ENCODE measurements around the gene C9orf85. TPM values are rescaled to one million over a fixed set of nuclear protein-coding genes. Genes with fewer than 3 reads are reported as not detected.

The C9orf85 gene
- polyA plus RNA-seq, 1 donor from 2014 or later: 20.3 TPM

DNA sequence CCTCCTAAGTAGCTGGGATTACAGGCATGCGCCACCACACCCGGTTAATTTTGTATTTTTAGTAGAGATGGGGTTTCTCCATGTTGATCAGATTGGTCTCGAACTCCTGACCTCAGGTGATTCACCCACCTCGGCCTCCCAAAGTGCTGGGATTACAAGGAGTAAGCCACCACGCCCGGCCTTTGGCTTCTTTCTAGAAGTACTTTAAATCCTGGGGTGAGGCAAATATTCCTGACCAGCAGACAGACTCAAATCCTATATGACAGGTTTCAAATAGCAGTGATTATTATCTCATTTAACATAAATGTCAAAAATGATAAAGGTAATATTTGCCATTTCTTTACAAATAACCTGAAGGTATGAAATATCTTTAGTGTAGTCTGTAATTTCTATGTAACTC, 36.1 kb upstream of the C9orf85 start:
- no peak overlapping the region for H3K9ac ChIP-seq (ENCODE audit: low read length)
- peaks cover 4% of the 10 kb centered on the region for H3K36me3 ChIP-seq (ENCODE audit: insufficient read depth, low read length)
- H3K79me2 ChIP-seq (replicated peaks; ENCODE audit: insufficient read depth, low read length): peaks cover 71% of the 10 kb centered on the region
- H3F3A ChIP-seq (ENCODE audit: insufficient read depth, low read length, poor library complexity, severe bottlenecking): no peaks in the 10 kb centered on the region
- no peak overlapping the region for H3K4me3 ChIP-seq (ENCODE audit: low read length)
- H3K9me2 ChIP-seq (ENCODE audit: insufficient read depth, low read length): no peaks in the 10 kb centered on the region
- TF ChIP-seq, protein P1, sequence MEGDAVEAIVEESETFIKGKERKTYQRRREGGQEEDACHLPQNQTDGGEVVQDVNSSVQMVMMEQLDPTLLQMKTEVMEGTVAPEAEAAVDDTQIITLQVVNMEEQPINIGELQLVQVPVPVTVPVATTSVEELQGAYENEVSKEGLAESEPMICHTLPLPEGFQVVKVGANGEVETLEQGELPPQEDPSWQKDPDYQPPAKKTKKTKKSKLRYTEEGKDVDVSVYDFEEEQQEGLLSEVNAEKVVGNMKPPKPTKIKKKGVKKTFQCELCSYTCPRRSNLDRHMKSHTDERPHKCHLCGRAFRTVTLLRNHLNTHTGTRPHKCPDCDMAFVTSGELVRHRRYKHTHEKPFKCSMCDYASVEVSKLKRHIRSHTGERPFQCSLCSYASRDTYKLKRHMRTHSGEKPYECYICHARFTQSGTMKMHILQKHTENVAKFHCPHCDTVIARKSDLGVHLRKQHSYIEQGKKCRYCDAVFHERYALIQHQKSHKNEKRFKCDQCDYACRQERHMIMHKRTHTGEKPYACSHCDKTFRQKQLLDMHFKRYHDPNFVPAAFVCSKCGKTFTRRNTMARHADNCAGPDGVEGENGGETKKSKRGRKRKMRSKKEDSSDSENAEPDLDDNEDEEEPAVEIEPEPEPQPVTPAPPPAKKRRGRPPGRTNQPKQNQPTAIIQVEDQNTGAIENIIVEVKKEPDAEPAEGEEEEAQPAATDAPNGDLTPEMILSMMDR (IDR thresholded peaks at IDR 0.05; ENCODE audit: poor library complexity, severe bottlenecking): no peak
- TF ChIP-seq EP300 (conservative IDR thresholded peaks at IDR 0.05; ENCODE audit: poor library complexity, severe bottlenecking): no peak
- TF ChIP-seq, protein P2, sequence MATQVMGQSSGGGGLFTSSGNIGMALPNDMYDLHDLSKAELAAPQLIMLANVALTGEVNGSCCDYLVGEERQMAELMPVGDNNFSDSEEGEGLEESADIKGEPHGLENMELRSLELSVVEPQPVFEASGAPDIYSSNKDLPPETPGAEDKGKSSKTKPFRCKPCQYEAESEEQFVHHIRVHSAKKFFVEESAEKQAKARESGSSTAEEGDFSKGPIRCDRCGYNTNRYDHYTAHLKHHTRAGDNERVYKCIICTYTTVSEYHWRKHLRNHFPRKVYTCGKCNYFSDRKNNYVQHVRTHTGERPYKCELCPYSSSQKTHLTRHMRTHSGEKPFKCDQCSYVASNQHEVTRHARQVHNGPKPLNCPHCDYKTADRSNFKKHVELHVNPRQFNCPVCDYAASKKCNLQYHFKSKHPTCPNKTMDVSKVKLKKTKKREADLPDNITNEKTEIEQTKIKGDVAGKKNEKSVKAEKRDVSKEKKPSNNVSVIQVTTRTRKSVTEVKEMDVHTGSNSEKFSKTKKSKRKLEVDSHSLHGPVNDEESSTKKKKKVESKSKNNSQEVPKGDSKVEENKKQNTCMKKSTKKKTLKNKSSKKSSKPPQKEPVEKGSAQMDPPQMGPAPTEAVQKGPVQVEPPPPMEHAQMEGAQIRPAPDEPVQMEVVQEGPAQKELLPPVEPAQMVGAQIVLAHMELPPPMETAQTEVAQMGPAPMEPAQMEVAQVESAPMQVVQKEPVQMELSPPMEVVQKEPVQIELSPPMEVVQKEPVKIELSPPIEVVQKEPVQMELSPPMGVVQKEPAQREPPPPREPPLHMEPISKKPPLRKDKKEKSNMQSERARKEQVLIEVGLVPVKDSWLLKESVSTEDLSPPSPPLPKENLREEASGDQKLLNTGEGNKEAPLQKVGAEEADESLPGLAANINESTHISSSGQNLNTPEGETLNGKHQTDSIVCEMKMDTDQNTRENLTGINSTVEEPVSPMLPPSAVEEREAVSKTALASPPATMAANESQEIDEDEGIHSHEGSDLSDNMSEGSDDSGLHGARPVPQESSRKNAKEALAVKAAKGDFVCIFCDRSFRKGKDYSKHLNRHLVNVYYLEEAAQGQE (IDR thresholded peaks at IDR 0.05; ENCODE audit: borderline replicate concordance): no peak
- no peak overlapping the region for H2AFZ ChIP-seq (ENCODE audit: low read depth, low read length)
- H3K27ac ChIP-seq (ENCODE audit: low read length): no peak overlapping the region
- no peak overlapping the region for H3K4me2 ChIP-seq (ENCODE audit: low read length)
- no peaks in the 10 kb centered on the region for H3K27me3 ChIP-seq (ENCODE audit: insufficient read depth, low read depth, low read length)
- H3K9me3 ChIP-seq (ENCODE audit: low read length): no peaks in the 10 kb centered on the region
- H4K20me1 ChIP-seq (ENCODE audit: insufficient read depth): no peaks in the 10 kb centered on the region

DNA sequence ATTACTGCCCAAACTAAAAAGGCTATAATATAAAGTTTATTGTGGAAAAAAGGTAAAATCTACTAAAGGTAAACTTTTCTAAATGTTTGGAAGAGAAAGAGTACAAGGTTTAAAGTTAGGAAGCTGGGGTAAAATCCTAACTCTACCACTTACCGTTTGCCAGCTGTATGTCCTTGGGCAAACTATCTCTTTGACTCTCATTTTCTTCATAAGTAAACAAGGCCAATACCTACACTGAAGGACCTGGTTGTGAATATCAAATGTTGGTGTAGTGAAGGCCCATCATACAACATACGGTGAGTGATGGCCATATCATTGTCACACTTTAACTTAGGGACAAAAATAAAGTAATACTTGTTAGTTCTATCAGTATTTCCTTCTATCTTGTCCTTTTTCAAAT, 35.3 kb upstream of the C9orf85 start:
- no peaks in the 10 kb centered on the region for H3K9me3 ChIP-seq (ENCODE audit: low read length)
- H3K4me3 ChIP-seq (ENCODE audit: low read length): no peak overlapping the region
- H4K20me1 ChIP-seq (ENCODE audit: insufficient read depth): no peaks in the 10 kb centered on the region
- peaks cover 71% of the 10 kb centered on the region for H3K79me2 ChIP-seq (replicated peaks; ENCODE audit: insufficient read depth, low read length)
- TF ChIP-seq TAF1 (IDR thresholded peaks at IDR 0.05; ENCODE audit: low read depth): no peak
- TF ChIP-seq, protein P1 (IDR thresholded peaks at IDR 0.05; ENCODE audit: poor library complexity, severe bottlenecking): no peak
- no peak for TF ChIP-seq EP300 (conservative IDR thresholded peaks at IDR 0.05; ENCODE audit: poor library complexity, severe bottlenecking)
- TF ChIP-seq EZH2 (IDR thresholded peaks at IDR 0.05; ENCODE audit: borderline replicate concordance, insufficient read depth, low read length, poor library complexity, severe bottlenecking): no peak
- no peak for TF ChIP-seq SMC3 (conservative IDR thresholded peaks at IDR 0.05; ENCODE audit: poor library complexity)
- TF ChIP-seq, protein P2 (IDR thresholded peaks at IDR 0.05; ENCODE audit: borderline replicate concordance): no peak
- no peak for TF ChIP-seq RAD21 (conservative IDR thresholded peaks at IDR 0.05)
- no peak for TF ChIP-seq MXI1 (conservative IDR thresholded peaks at IDR 0.05; ENCODE audit: poor library complexity, severe bottlenecking)
- TF ChIP-seq POLR2AphosphoS5 (IDR thresholded peaks at IDR 0.05): no peak
- no peak overlapping the region for H2AFZ ChIP-seq (ENCODE audit: low read depth, low read length)
- H3K4me2 ChIP-seq (ENCODE audit: low read length): no peak overlapping the region
- H3K27ac ChIP-seq (ENCODE audit: low read length): no peak overlapping the region
- no peaks in the 10 kb centered on the region for H3K9me2 ChIP-seq (ENCODE audit: insufficient read depth, low read length)
- peaks cover 4% of the 10 kb centered on the region for H3K36me3 ChIP-seq (ENCODE audit: insufficient read depth, low read length)
- no peaks in the 10 kb centered on the region for H3K27me3 ChIP-seq (ENCODE audit: insufficient read depth, low read depth, low read length)
- H3F3A ChIP-seq (ENCODE audit: insufficient read depth, low read length, poor library complexity, severe bottlenecking): no peaks in the 10 kb centered on the region
- no peak overlapping the region for H3K9ac ChIP-seq (ENCODE audit: low read length)

Measured in neural cell (in vitro differentiated cells).